Fibroblast of the aortic adventitia (primary cell): ENCODE results near the gene TAF5L. TPM values are rescaled to one million over a fixed set of nuclear protein-coding genes. Genes with fewer than 3 reads are reported as not detected.

Experiments used
- DNase-seq: peaks from one replicate; pipeline ENCODE4 v3.0.0-alpha.2; 2010; ENCODE audit warnings: low read depth
- H3K4me3 ChIP-seq: 2 replicates; pipeline ENCODE4 v1.5.1; 2011; ENCODE audit warnings: low read depth, mild to moderate bottlenecking, control low read depth, low read length, moderate library complexity
- total RNA-seq: library from RNA; depleted of rRNA; stranded (reverse); fragments of >200 nt; gene quantifications from 2 replicates; pipeline ENCODE4 v1.2.3, GENCODE V29; 2012; ENCODE audit warnings: low replicate concordance
- TF ChIP-seq, protein P1 (sequence below): IDR thresholded peaks from 2 replicates; pipeline ENCODE4 v1.5.1; 2011; ENCODE audit warnings: mild to moderate bottlenecking, low read length, control low read depth, inconsistent platforms; ENCODE audit not compliant: insufficient read depth

TAF5L gene
- total RNA-seq, 1 donor = 14.3 TPM

DNA sequence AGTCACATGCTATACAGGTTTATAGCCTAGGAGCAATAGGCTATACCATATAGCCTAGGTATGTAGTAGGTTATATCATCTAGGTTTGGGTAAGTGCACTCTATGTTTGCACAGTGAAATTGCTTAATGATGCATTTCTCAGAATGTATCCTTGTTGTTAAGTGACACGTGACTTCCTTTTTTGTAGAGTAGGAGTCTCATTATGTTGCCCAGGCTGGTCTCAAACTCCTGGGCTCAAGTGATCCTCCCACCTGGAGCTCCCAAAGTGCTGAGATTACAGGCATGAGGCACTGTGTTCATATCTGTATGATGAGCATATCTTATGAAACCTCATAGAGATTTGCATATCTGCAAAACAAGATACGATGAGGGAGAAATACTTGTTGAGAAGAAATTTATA lies 53.6 kb downstream of the TAF5L start:
- TF ChIP-seq, protein P1, sequence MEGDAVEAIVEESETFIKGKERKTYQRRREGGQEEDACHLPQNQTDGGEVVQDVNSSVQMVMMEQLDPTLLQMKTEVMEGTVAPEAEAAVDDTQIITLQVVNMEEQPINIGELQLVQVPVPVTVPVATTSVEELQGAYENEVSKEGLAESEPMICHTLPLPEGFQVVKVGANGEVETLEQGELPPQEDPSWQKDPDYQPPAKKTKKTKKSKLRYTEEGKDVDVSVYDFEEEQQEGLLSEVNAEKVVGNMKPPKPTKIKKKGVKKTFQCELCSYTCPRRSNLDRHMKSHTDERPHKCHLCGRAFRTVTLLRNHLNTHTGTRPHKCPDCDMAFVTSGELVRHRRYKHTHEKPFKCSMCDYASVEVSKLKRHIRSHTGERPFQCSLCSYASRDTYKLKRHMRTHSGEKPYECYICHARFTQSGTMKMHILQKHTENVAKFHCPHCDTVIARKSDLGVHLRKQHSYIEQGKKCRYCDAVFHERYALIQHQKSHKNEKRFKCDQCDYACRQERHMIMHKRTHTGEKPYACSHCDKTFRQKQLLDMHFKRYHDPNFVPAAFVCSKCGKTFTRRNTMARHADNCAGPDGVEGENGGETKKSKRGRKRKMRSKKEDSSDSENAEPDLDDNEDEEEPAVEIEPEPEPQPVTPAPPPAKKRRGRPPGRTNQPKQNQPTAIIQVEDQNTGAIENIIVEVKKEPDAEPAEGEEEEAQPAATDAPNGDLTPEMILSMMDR = no peak
- no peak for DNase-seq
- no peak overlapping the region for H3K4me3 ChIP-seq

DNA sequence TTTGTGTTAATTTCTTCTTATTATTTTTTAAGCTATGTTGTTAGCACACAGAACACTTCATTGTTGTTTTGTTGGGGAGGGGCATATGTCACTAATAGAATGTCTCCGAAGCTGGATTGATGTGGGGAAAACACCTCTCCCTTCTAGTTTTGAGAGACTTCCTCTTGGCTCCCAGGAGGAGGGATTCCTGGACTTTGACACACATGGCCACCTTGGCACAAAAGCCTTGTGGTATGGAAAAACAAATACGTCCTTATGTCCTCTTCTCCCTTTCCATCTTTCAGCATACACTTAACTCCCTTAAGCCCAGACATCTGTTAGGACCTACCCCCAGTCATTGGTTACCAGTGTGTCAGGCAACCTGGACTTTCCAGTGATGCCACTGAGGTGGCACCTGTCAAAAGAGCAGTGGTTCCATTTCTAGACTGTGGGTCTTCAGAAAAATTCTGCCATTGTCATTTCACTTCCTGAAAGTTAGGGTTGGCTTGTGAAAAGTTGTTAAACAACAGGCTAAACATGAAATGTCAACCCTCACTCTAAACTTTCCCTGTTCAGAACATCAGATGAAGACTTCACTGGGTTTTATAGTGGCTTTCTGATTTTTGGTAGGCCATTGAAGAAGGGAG lies 54.9 kb downstream of the TAF5L start:
- TF ChIP-seq, protein P1 = no peak
- DNase-seq = no peak
- H3K4me3 ChIP-seq = no peak overlapping the region

DNA sequence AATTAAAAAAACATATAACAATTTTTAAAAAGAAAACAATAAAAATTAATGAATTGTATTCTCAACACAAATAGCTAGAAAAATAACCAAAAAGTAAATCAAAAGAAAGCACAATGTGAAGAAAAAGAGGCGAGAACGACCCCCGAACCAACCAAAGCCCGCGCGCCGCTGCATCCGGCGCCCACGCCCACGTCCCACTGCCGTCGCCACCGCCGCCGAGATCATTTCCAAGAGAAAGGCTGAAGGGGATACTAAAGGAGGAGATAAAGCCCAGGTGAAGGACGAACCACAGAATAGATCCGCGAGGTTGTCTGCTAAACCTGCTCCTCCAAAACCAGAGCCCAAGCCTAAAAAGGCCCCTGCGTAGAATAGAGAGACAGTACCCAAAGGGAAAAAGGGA lies 55.6 kb downstream of the TAF5L start:
- TF ChIP-seq, protein P1 = no peak
- no peak for DNase-seq
- no peak overlapping the region for H3K4me3 ChIP-seq

DNA sequence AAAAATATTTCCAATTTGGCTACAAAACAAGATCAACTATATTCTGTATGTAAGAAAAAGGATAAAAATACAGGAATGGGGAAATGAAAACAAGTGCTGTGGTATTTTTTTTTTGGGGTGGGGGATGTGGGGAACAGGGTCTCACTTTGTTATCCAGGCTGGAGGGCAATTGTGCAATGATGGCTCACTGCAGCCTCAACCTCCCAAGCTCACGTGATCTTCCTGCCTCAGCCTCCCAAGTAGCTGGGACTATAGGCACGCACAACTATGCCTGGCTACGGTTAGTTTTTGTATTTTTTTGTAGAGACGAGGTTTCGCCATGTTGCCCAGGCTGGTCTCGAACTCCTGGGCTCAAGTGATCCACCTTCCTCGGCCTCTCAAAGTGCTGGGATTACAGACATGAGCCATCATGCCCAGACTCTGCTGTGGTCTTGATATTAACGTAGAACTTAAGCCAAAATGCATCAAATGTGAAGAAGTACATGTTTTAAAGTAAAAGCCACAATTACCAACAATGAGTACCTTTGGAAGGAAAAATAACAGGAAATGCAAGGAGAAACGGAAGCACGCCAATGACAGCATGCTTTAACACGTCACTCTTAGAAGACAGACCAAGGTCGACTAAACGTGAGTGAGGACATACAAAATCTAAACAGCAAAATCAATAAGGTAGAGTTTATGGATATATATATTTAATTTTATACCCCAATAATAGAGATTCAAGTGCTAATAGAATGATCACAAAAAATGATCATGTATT lies 58.6 kb downstream of the TAF5L start:
- H3K4me3 ChIP-seq = no peak overlapping the region
- TF ChIP-seq, protein P1 = no peak
- no peak for DNase-seq

DNA sequence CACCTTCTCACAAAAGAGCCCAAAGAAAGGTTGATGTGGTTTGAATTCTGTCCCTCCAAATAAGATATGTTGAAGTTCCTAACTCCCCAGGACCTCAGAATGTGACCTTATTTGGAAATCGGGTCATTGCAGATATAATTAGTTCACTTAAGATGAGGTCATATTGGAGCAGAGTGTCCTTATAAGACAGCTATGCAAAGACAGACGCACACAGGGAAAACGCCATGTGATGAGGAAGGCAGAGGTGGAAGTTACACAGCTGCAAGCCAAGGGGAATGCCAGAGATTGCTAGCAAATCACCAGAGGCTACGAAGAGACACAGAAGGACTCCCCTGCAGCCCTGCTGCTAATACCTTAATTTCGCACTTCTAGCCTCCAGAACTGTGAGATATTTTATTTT lies 62.2 kb downstream of the TAF5L start:
- TF ChIP-seq, protein P1 = no peak
- H3K4me3 ChIP-seq = no peak overlapping the region
- DNase-seq = no peak

DNA sequence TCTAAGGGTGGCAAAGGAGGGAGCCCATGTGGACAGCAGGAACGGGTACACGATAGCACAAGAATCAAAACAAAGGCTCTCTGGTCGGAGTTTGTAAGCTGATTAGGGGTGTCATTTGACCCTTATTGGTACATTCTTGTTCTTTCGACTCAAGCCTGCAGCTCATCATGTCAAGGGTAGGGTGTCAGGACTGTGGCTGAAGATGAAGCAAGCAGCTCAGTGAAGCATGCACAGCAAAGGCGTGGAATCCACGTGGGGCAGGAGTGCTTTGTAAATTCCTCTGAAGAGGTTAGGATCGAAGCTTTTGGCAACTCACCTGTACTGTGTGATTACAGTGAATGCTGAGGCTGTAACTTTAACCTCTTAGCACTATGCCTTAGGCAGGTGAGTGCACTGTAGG lies 62.7 kb downstream of the TAF5L start:
- DNase-seq = no peak
- TF ChIP-seq, protein P1 = no peak

More for the DNA sequence above, 62.7 kb downstream of the TAF5L start:
- no peak overlapping the region for H3K4me3 ChIP-seq
